HG02623 (cell line): Measurements from ENCODE around the gene TMEM19.

Source experiments
- ATAC-seq: cut with Tn5 transposase; IDR thresholded peaks from one replicate; pipeline ENCODE4 v1.9.1; 2021; ENCODE audit warnings: moderate library complexity; ENCODE audit not compliant: unreplicated experiment

The TMEM19 gene

DNA sequence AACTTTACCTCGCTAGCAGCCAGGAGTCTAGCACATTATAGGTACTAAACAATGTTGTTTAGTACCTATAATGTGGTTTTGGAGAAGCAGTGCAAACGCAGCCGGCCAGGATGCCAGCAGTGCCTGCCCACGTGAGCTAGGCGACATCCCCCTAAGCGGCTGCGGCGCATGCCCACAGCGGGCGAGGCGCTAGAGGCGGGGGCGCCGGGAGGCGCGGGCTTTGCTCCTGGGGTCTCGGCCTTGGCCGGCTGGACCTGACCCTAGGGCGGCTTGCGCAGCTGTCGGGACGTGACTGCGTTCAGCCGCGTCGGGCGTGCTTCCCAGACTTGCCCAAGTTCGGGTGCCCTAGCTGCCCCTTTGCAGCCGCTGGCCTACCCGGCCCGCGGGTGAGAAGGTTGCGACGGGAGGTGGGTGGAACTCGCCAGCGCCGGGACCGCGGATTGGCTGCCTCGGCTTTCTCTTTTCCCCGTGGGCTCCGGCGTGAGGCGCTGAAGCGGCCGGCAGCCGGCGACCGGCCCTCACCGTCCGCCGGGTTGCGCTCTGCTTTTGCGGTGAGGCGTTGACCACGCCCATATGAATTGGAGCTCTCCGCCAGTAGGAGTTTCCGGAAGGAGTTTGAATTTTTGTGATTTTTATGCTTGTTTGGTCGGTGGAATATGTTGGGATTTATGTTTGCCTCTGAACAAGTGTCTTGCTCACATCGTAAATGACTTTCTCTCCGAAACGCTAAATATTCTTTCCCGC lies at the start of gene TMEM19:
TMEM19 (plus strand) TSS at position 169 of the 744 bp plus-strand sequence. CDS start 599 bp downstream, outside the sequence.
- ATAC-seq, result peak; percentile 77

DNA sequence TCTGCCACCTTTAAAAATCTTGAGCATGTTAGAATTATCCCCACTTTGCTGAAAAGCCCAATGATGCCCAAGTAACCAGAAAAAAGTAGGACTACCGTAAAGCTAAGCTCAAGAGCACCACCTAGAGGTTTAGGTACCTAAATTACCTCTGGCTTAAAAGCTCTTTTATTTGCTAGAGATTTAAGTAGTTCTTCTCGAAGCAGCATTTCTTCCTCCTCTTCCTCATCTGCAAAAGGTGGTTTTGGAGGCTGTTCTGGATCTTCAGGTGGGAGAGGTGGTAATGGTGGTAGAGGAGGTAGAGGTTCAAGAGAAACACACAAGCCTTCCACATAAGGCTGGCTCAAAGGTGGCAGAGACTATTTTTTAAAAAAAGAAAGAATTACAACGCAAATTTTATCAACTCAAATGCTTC lies 49.2 kb upstream of the TMEM19 start:
- ATAC-seq, result peak; percentile 50

DNA sequence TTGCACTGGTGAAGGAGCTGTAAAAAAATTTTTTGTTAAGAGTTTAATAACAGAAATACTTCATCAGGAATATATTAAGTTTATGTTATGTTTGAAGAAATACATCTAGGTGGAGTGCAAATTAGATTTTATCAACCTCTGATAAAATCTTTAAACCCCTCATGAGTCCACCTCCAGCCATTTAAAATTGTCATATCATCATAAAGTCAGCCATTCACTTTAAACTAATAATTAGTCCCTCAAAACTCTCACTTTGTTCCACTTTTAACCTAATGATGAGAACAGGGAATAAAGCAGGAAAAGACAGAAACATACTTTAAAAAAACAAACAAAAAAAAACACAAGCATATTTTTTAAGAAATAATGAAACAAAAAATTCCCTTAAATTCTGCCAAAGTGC lies 47.4 kb upstream of the TMEM19 start:
- no peak for ATAC-seq

DNA sequence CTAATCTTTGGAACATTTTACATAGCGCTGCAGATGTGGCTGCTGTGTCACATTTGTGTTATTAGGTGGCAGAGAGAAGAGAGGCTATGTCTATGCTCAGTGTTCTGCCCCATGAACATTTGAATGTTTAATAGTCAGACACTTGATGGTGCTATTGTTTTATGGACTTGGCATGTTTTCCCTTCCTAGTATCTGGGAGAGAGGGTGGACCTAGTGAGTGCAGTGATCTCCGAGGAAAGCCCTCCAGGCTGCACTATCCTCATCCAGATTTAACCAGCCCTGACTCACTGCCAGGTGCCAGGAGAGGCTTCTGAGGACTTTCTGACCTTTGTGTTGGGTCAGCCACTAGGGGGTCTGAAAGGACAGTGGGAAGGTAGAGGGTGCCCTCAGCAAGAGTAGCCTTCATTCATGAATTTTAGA lies 46.5 kb upstream of the TMEM19 start:
- no peak for ATAC-seq

DNA sequence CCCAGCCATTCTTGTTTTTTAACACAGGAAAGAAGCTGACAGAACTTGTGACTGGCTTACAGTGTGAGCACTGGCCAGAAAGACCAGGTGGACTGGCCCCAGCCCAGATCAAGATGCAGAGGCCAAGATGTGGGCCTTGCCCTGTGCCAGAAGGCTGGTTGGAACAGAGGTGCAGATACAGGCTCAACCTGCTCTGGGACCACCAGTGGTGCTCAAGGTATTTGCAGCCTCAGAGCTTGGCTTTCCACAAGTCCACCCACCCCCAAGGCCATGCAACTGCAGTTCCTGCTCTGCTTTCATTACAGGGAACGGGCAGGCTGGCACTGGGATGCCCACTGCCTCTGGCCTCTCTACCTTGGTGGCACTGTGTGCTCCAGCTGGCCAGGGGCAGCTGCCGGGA lies 45.6 kb upstream of the TMEM19 start:
- ATAC-seq, result no peak

DNA sequence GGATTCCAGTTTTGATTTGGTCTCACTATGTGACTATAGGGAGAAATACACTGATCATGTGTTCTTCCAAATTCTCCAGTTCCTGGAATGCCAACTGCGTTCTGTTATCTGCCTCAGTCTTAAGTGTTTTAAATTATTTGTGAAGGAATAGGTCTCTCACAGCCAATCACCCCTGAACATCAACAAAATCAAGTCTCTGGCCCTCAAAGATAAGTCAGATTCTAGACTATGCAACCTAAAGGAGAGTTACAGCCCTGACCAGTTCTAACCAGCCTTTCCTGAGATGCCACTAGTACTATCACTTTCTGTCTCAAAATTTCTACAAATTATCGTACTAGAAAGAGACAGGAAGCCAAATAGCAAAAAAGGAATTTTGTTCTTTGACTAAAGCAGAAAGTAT lies 44.5 kb upstream of the TMEM19 start:
- no peak for ATAC-seq

DNA sequence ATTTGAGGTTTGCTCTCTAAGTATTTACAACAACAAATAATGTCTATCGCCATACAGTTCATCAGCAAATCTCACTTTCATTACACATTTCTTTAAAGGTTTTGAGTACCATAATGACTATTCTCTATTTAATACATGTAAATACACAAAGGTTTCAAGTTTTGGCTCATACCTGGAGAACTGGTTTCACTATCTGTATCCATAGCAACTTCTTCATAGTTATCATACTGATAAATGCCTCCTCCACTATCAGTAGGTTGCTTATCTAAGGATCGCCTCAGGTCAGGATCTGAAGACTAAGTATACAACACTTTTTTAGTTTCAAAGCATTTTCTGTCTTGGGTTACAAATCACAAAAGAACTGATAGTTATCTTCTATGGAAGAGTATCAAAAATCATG lies 43.6 kb upstream of the TMEM19 start:
- peak; percentile 50 for ATAC-seq

DNA sequence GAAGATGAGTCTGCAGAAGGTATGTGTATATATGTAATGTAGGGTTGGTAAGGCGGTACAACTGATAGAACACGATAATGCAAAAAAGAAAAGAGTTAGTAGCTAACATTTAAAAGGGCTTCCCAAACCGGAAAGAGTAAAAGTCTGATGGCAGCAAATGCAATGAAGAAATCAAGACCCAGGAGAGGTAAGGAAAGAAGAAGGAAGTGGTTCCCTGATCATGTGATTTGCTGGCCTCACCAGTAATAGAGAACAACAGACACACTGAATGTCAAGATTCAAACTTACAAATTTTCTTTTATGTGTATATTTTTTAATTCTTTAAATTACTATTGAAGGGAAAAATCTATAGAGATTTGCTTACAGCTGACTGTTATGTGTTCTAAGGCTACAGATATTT lies 40.6 kb upstream of the TMEM19 start:
- no peak for ATAC-seq

DNA sequence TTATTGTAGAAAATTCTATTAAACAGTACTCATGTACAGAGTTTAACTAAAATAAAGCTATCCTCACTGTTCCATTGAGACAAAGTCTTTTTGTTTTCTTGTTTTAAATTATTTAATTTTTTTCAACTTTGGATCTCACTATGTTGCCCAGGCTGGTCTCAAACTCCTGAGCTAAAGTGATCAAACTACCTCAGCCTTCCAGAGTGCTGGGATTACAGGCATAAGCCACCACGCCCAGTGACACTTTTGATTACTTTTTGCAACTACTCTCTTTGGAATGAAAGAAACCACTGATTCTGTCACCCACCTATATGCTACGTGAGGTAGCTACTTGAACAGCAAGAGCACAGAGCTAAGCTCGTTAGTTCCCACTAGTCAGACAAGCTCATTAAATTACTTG lies 39.4 kb upstream of the TMEM19 start:
- ATAC-seq, result no peak

DNA sequence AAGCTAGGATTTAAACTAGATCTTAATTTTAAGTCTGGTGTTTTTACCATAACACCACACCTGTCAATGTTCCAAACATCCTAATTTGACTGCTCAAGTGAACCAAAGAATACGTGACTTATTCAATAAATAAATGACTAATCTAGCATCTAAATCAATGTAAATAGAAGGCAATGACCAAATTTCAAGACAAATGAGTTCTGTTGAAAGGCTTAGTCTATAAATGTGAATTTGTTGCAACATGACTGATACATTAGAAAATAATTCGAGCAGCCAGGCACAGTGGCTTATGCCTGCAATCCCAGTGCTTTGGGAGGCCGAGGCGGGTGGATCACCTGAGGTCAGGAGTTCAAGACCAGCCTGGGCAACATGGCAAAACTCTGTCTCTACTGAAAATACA lies 37.3 kb upstream of the TMEM19 start:
- no peak for ATAC-seq

DNA sequence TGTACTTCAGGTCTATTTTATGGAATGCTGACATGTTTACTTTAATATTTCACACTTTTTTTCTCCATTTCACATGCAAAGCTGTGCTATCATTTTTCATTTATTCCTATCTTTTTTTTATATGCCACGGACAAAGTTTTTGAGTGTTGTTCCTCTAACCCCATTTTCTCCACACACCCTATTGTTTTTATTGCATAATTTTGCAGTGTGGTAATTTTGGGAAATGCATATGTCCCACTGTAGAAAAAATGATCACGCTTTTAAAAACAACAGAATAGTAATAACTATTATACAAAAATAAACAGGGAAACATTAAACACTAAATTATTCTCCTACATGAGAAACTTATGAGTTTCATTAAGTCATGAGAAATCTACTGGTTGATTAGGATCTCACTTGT lies 36.5 kb upstream of the TMEM19 start:
- ATAC-seq, result no peak

DNA sequence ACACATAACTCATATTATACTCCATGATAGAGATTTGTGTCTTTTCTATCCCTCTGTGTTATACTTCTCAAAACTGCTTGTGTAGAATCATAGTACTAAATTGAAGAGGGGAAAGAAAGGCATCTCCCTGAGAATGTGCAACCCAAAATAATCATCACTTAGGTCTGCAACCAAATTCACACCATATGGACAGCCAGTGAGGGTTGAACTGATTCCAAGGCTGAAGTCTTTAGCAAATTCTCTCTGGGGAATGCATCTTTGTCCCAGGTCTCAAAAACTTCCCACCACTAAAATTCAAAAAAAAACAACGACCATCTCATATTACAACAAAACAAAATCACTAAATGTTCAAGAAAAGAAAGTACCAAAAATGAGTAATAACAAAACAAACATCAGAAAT lies 33.2 kb upstream of the TMEM19 start:
- ATAC-seq, result no peak

DNA sequence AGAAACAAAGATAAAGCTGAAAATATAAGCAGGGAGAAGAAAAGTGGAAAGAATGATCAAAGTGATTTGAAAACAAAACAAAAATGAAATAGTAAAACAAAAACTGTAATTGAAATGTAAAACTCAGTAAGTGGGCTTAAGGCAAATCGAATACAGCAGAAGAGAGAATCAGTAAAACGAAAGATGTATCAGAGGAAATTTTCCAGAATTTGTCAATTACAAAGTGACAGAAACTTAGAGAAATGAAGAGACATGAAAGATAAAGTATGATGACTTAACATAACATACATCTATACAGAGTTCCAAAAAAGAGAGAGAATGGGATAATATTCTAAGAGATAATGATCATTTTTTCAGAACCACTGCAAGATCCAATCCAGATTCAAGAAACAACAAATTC lies 32.7 kb upstream of the TMEM19 start:
- ATAC-seq, result no peak

DNA sequence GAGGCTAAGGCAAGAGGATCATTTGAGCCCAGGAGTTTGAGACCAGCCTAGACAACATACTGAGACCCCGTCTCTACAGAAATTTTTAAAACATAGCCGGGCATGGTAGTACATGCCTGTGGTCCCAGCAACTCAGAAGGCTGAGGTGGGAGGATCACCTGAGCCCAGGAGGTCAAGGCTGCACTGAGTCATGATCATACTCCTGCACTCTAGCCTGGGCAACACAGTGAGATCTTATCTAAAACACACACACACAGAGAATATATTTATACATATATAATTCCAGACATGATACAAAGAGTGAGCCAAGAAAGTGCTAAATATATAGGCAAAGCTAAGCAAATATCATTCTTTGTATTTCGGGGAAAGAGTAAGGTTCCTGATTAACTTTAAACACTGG lies 31.7 kb upstream of the TMEM19 start:
- ATAC-seq, result no peak

DNA sequence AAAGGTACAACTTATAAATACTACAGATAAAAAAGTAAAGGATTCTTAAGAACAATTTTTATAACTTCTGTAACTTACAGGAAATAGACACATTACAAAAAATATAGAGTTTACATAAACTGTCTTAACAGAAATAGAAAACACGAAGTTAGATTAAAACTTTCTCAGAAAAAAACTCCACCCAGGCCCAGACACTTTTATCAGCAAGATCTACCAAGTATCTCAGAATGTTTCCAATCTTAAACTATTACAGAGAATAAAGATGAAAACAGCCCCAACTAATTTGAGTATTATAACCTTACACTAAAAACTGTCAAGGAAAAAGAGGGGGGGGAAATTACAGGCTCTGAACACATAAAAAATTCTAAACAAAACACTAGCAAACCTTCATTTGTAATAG lies 30.4 kb upstream of the TMEM19 start:
- ATAC-seq, result no peak

DNA sequence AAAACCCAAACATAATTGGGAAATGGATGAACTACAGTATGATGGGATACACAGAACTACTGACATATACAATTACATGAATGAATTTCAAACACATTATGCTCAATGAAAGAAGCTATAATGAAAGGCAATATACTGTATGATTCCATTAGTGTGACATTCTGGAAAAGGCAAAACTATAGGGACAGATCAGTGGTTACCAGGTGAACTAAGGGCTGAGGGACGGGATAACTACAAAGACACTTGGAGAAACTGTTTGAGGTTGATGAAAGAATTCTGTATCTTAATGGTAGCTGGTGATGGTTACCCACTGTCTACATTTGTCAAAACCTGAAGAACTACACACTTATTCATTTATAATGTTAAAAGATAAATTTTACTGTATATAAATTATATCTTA lies 30.0 kb upstream of the TMEM19 start:
- ATAC-seq, result no peak

DNA sequence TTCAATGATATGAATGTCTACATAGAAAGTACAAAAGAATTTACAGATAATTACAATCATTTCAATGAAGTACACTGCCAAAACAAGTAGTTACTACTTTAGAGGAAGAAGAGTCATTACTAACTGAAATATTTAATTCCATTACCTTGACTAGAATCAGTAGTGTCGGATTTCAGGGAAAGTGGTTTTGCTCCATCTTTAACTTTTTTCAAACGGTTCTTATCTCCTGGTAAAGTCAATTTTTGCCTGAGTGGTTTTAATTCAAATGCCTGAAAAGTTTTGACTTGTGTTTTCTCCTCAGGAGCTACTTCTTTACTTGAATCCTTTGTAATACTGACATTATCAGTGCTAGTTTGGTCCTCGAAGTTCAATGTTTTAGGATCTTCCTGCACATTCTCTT lies 29.1 kb upstream of the TMEM19 start:
- no peak for ATAC-seq

DNA sequence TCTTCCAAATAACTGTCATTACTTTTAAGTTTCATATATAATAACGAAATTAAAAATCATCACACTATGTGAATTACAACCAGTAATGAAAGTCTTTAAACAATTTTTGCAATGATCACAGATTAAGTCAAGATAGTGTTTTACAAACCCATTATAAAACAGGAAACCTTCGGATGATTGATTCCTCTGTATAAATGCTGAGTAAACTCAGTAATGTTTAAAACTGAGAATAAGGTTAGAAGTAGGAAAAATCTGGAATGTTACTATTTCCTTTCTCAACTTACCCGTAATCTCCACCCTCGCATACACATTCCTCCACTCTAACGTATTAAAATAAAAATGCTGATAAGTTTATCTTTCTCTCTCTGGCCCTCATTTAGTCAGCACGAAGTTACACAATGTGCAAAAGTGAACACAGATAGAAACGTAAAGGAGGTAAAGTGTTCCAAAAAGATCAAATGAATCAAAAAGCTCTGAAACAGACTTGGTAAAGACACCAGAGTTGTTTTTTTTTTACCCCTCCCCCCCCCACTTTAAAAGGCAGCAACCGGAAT lies 23.8 kb upstream of the TMEM19 start:
- no peak for ATAC-seq

DNA sequence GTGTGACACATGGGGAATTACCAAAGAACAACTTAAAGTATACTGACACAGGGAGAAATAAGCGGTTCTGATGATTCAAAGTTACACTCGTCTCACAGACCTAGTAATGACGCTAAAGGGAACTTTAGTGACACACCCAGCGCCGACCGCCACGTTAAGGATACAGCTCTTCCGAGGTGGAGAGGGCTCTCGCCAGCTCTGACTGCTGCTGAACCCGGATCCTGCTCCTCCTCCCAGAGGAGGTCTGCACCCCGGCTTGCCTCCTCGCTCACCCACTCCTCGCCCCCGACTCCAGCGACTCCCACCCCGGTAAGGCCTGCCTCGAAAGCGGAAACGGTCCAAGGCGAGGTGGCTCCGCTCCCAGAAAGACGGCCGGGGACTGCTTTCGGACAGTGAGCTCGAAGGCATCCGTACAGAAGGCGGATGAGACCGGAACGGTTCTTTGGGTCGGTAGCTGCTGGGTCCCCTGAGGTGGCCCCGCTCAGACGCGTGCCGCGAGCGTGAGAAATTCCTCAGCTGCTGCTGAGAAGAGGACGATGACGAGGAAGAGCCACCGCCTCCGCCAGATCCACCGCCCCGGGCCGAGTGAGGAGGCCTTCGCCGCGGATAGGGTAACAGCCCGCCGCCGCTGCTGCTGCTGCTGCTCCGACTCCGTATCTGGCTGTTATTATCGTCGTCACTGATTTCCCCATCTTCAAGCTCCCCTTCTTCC lies 22.9 kb upstream of the TMEM19 start:
- ATAC-seq, result peak; percentile 22

DNA sequence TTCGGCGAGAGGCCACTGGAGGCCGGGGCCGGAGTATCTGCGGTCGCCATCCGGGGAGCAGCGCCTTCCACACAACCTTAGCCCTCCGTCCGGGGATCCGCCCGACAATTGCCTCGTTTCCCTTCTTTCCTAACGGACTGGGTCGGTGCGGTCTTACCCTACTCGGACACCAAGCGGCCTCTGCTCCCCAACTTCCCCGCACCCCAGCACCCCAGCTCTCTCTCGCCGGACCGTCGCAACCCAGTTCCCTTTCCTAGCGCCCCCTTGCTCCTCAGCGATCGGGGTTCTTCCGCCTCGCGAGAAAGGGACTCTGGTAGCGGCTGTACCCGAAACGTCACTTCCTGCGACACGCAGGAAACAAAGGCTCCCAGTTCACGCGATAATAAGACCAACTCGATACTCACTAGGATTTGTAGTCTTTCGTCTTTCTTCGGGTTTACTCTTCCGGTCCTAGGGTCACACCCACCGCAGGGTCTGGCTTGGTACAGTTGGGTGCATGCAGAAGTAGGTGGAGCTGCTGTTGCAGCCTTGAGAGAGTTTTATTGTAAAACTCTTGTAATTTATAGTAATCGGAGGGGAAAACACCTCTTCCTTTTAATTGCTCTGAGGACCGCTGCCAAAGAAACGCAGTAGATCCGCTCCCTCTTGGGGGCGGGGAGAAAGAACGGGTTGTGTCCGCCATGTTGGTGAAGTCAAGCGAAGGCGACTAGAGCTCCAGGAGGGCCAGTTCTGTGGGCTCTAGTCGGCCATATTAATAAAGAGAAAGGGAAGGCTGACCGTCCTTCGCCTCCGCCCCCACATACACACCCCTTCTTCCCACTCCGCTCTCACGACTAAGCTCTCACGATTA lies 22.1 kb upstream of the TMEM19 start, which contains the start of the genes THAP2 and ZFC3H1:
THAP2 (plus strand) TSS at position 741 of the 850 bp plus-strand sequence. CDS start 209 bp downstream, outside the sequence.
ZFC3H1 (minus strand) TSS at position 288 of the 850 bp plus-strand sequence; CDS start at position 50, 238 bp downstream.
- peak; percentile 86 for ATAC-seq
